ENCODE results near the gene MTIF3.

Gene MTIF3

DNA sequence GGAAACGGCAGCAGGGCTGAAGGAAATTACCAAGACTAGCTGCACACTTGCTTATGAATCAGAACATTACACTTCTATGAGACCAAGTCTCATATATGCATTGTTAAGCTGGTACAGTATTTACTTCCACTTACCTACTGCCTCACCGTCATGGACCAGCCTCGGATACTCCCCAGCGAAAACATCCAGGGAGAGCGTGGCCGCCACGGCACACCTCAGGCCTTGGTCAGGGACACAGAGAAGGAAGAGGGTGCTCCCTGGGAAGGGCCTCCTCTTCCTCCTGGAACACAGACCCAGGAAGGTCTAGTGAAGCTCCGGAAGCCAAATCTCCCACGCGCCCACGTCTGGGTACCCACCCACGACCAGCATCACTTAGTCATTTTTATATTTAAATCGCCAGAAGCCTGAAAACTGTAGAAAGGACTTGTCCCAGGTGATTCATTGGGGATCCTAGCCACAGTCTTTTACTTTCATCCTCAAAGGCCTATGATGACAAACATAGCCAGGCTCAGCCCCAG lies 24.4 kb upstream of the MTIF3 start:
- no peak for TF ChIP-seq CTCF (IDR thresholded peaks at IDR 0.05; ENCODE audit: low read depth, low read length, missing control alignments)
- no peak overlapping the region for H3K4me3 ChIP-seq (replicated peaks; ENCODE audit: low read depth, low read length)

DNA sequence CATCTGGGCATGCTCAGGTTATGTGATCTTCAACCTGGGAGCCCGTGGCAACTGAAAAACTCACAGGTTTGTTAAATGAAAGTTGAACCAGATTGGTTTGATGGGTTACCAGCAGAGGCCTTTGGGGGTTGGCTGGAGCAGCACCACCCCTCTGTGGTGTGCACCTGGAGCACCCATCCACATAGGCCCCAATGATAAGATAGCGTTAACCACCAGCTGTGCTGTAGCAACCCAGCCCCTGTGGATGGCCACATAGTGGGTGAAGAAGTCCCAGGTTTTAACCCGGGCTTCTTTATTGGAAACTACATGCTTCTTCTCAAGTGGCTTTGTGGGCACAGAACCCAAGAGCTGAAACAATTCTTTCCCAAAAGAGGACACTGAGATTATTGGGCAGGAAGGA lies 22.6 kb upstream of the MTIF3 start:
- DNase-seq (ENCODE audit: extremely low read depth, low read depth) = no peak
- TF ChIP-seq CTCF (IDR thresholded peaks at IDR 0.05; ENCODE audit: low read depth, low read length, missing control alignments) = no peak
- no peak overlapping the region for H3K4me3 ChIP-seq (replicated peaks; ENCODE audit: low read depth, low read length)

More for the DNA sequence above, 24.4 kb upstream of the MTIF3 start:
- no peak for DNase-seq (ENCODE audit: extremely low read depth, low read depth)

GRCh38 chr13:27472441-27472840 lies 22.1 kb upstream of the MTIF3 start:
- H3K4me3 ChIP-seq (replicated peaks; ENCODE audit: low read depth, low read length) = no peak overlapping the region
- TF ChIP-seq CTCF (IDR thresholded peaks at IDR 0.05; ENCODE audit: low read depth, low read length, missing control alignments) = no peak
- DNase-seq (ENCODE audit: extremely low read depth, low read depth) = no peak

DNA sequence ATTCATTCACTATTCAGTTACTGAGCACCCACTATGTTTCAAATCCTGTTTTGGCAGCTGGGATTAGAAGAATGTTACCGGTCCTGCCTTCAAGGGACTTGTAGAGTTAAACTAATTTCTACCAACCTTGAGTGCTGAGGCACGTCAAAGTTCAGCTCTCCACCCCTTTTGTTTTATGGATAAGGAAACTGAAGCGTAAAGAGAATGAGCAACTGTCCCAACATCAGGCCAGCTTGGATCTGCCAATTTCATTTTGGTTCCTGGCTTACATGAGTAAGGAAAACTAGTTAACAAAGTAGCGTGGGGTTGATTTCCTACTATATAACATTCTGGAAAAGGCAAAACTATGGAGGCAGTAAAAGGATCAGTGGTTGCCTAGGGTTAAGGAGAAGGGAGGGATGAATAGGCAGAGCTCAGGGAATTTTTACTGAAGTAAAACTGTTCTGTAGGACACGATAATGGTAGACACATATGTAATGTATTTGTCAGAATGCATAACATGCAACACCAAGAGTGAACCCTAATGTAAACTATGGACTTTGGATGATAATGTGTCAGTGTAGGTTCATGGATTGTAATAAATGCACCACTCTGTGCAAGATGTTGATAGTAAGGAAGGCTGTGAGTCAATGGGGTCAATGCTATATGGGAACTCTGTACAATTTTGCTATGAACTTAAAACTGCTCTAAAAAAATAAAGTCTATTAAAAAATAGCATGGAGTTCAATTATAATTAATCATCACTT lies 19.9 kb upstream of the MTIF3 start:
- DNase-seq (ENCODE audit: extremely low read depth, low read depth) = no peak
- no peak for TF ChIP-seq CTCF (IDR thresholded peaks at IDR 0.05; ENCODE audit: low read depth, low read length, missing control alignments)
- no peak overlapping the region for H3K4me3 ChIP-seq (replicated peaks; ENCODE audit: low read depth, low read length)

DNA sequence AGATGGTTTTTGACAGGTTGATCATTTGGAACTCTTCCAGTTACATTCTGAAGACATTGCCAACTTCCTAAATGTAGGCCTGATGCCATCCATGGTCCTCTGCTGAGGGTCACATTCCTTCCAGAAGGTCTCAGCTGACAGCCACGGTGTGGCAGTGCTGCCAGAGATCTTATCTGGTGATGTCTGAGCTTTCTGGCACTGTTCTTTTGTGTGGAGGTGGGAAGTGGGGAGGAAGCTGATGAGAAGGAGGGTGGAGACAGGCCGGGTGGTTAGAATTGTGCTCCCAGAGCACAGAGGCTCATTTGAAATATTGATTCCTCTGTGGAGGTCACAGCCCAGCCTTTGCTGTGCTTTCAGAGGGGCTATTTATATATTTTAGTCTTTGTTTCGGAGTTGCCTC lies 16.1 kb upstream of the MTIF3 start:
- TF ChIP-seq CTCF (IDR thresholded peaks at IDR 0.05; ENCODE audit: low read depth, low read length, missing control alignments) = no peak
- no peak overlapping the region for H3K4me3 ChIP-seq (replicated peaks; ENCODE audit: low read depth, low read length)
- DNase-seq (ENCODE audit: extremely low read depth, low read depth) = no peak

- no peak overlapping the region for H3K4me3 ChIP-seq (replicated peaks; ENCODE audit: low read depth, low read length)
- DNase-seq (ENCODE audit: extremely low read depth, low read depth) = no peak
- TF ChIP-seq CTCF (IDR thresholded peaks at IDR 0.05; ENCODE audit: low read depth, low read length, missing control alignments) = no peak
Measured at GRCh38 chr13:27465611-27466010, 15.2 kb upstream of the MTIF3 start.
